Ureter (tissue), 1 donor: ENCODE data around the gene IRF5. TPM values are rescaled to one million over a fixed set of nuclear protein-coding genes. Genes with fewer than 3 reads are reported as not detected.
"Not testable (repeated sequence)": the region's sequence is repeated elsewhere in the genome, so short reads cannot be mapped to it uniquely, and the experiment has no call there.

Experiments used
- DNase-seq: peaks from one replicate; pipeline ENCODE4 v3.0.0-alpha.2; 2020; ENCODE audit warnings: low spot score
- total RNA-seq: library from RNA; stranded (reverse); gene quantifications from one replicate; pipeline ENCODE4 v1.2.4, GENCODE V29; 2023
- donor health status: DM: yes; HTN: yes; CAD: no.

The IRF5 gene
- total RNA-seq, 1 donor from 2014 or later, result 32.0 TPM

- no peak for DNase-seq
Measured at GRCh38 chr7:128906001-128906765, 31.5 kb upstream of the IRF5 start.

- no peak for DNase-seq
Measured at GRCh38 chr7:128906766-128907559, 30.8 kb upstream of the IRF5 start.

- DNase-seq, result no peak
Measured at GRCh38 chr7:128908750-128909624, 28.7 kb upstream of the IRF5 start.

GRCh38 chr7:128909625-128910568 is 27.8 kb upstream of the IRF5 start:
- no peak for DNase-seq

- DNase-seq, result peak; percentile 42
Measured at GRCh38 chr7:128910569-128910945, 27.2 kb upstream of the IRF5 start, which contains the start of gene KCP. KCP (minus strand) TSS chr7:128910709; CDS start chr7:128910676, 33 bp downstream.

- no peak for DNase-seq
Measured at GRCh38 chr7:128911423-128912031, 26.2 kb upstream of the IRF5 start.

- no peak for DNase-seq
Measured at GRCh38 chr7:128912281-128912680, 25.4 kb upstream of the IRF5 start.

- not testable (repeated sequence) for DNase-seq
Measured at GRCh38 chr7:128912709-128913495, 24.8 kb upstream of the IRF5 start.

- DNase-seq, result no peak
Measured at GRCh38 chr7:128913870-128914565, 23.7 kb upstream of the IRF5 start.

- no peak for DNase-seq
Measured at GRCh38 chr7:128914566-128915151, 23.1 kb upstream of the IRF5 start.

GRCh38 chr7:128915271-128915819 is 22.4 kb upstream of the IRF5 start:
- no peak for DNase-seq

GRCh38 chr7:128915841-128916642 is 21.7 kb upstream of the IRF5 start:
- DNase-seq, result no peak

- DNase-seq, result no peak
Measured at GRCh38 chr7:128916643-128916915, 21.1 kb upstream of the IRF5 start.

GRCh38 chr7:128917122-128917521 is 20.6 kb upstream of the IRF5 start:
- DNase-seq, result no peak

- DNase-seq, result no peak
Measured at GRCh38 chr7:128918016-128918665, 19.6 kb upstream of the IRF5 start.

- no peak for DNase-seq
Measured at GRCh38 chr7:128919241-128919640, 18.5 kb upstream of the IRF5 start.
